ENCODE measurements around the gene SPTBN1. TPM values are rescaled to one million over a fixed set of nuclear protein-coding genes. Genes with fewer than 3 reads are reported as not detected.

Gene SPTBN1
- total and polyA plus RNA-seq, 2 donors (not counting 3 experiments of a cell fraction or from before 2014, with no cell fraction given) = 63.3 to 320 TPM

DNA sequence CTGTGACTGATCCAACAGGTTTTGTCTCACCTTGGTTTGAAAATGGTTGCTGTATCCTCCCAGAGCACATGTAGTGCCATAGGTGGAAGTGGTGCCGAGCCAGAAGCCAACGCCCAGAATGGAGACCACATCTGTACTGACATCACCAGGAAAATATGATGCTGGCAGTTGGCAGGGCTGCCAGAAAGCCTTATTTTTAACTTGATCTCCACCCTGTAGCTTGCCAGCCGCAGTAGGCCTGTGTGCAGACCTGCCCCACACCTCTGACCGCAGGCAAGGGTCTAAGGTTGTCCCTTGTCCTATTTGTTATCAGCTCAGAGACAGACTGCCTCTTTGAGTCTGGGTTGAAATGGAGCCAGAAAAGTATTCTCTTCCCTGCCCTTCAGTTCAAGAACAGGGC, 143.8 kb downstream of the SPTBN1 start:
- intact Hi-C loops (cut with micrococcal nuclease) (no loop called here), dilution Hi-C loops (cut with MboI; ENCODE audit: extremely low pct_ligation_motif_present, low sequenced_read_pairs) (no loop called here)
- no TSS peak for BruUV-seq (replicated peaks)
- peaks cover 96% of the 10 kb centered on the region for H3K79me2 ChIP-seq (ENCODE audit: control insufficient read depth, insufficient read depth, low read length)
- no peak overlapping the region for H2AFZ ChIP-seq (ENCODE audit: low read depth, low read length)
- no peaks in the 10 kb centered on the region for H3K9me1 ChIP-seq (replicated peaks; ENCODE audit: control insufficient read depth, extremely low read depth, insufficient read depth, low read length)
- no peak for TF ChIP-seq EZH2 (IDR thresholded peaks at IDR 0.05; ENCODE audit: borderline replicate concordance, low read depth, low read length, severe bottlenecking)
- no peak for TF ChIP-seq FOS (IDR thresholded peaks at IDR 0.05; ENCODE audit: borderline replicate concordance, insufficient read depth, low read length)
- TF ChIP-seq, protein P1, sequence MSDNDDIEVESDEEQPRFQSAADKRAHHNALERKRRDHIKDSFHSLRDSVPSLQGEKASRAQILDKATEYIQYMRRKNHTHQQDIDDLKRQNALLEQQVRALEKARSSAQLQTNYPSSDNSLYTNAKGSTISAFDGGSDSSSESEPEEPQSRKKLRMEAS (IDR thresholded peaks at IDR 0.05; ENCODE audit: insufficient read depth, insufficient read length) = no peak
- TF ChIP-seq GATA2 (IDR thresholded peaks at IDR 0.05; ENCODE audit: insufficient read depth, insufficient read length, low read depth, low read length) = no peak
- TF ChIP-seq MYC (IDR thresholded peaks at IDR 0.05; ENCODE audit: low read depth, low read length) = no peak
- TF ChIP-seq POLR2A (IDR thresholded peaks at IDR 0.05; ENCODE audit: low read depth, low read length) = no peak
- TF ChIP-seq POLR2AphosphoS5 (IDR thresholded peaks at IDR 0.05; ENCODE audit: insufficient read depth, low read depth, low read length) = no peak
- no peak for TF ChIP-seq JUN (IDR thresholded peaks at IDR 0.05; ENCODE audit: borderline replicate concordance, insufficient read depth, insufficient read length, low read depth)
- TF ChIP-seq, protein P2, sequence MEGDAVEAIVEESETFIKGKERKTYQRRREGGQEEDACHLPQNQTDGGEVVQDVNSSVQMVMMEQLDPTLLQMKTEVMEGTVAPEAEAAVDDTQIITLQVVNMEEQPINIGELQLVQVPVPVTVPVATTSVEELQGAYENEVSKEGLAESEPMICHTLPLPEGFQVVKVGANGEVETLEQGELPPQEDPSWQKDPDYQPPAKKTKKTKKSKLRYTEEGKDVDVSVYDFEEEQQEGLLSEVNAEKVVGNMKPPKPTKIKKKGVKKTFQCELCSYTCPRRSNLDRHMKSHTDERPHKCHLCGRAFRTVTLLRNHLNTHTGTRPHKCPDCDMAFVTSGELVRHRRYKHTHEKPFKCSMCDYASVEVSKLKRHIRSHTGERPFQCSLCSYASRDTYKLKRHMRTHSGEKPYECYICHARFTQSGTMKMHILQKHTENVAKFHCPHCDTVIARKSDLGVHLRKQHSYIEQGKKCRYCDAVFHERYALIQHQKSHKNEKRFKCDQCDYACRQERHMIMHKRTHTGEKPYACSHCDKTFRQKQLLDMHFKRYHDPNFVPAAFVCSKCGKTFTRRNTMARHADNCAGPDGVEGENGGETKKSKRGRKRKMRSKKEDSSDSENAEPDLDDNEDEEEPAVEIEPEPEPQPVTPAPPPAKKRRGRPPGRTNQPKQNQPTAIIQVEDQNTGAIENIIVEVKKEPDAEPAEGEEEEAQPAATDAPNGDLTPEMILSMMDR (IDR thresholded peaks at IDR 0.05; ENCODE audit: extremely low read depth in 1 of 2, insufficient read depth in 1 of 2, low read depth in 1 of 2, low read length in 2 of 2) = no peak
- peaks cover 2% of the 10 kb centered on the region for H4K20me1 ChIP-seq (replicated peaks; ENCODE audit: control insufficient read depth, extremely low read depth, insufficient read depth, low read length)
- no peak overlapping the region for H3K4me2 ChIP-seq (ENCODE audit: insufficient read depth, low read length)
- H3K9ac ChIP-seq (replicated peaks; ENCODE audit: extremely low read depth, insufficient read depth, low read length) = no peak overlapping the region
- peaks cover 50% of the 10 kb centered on the region for H3K4me1 ChIP-seq (ENCODE audit: control insufficient read depth, extremely low read depth, insufficient read depth, low read length)
- FAIRE-seq (peak; percentile 42), DNase-seq (ENCODE audit: low read depth, low spot score) (no peak)
- POLR2A ChIA-PET = interaction anchor here (1.3 kb wide), 1 partner anchor 20 kb away, joined by 3 read pairs; no protein-coding TSS in a partner anchor
- CTCF ChIA-PET = interaction anchor here (0.8 to 1.5 kb wide), 3 partner anchors 9 to 65 kb away, joined by 3 to 4 read pairs (median 4); no protein-coding TSS in a partner anchor
- H3K4me3 ChIP-seq (replicated peaks in 1 of 3; ENCODE audit: insufficient read depth in 1 of 3, low read depth in 1 of 3, low read length in 3 of 3) = no peak overlapping the region
- no peaks in the 10 kb centered on the region for H3K9me3 ChIP-seq (replicated peaks; ENCODE audit: control insufficient read depth, insufficient read depth, low read length)
- no peak overlapping the region for H3K27ac ChIP-seq (ENCODE audit: insufficient read depth, low read depth, low read length)
- peaks cover 0 to 2% of the 10 kb centered on the region in 2 experiments for H3K36me3 ChIP-seq (ENCODE audit: control insufficient read depth in 2 of 2, extremely low read depth in 1 of 2, insufficient read depth in 2 of 2, low read length in 2 of 2)
- H3K27me3 ChIP-seq (ENCODE audit: control insufficient read depth in 2 of 2, insufficient read depth in 2 of 2, low read length in 2 of 2) = no peaks in the 10 kb centered on the region
